GOT3 (cell line): ENCODE results near the gene SLC13A5.
"Not testable (repeated sequence)": the region's sequence is repeated elsewhere in the genome, so short reads cannot be mapped to it uniquely, and the experiment has no call there.

ENCODE experiments used
- DNase-seq: peaks from one replicate; lab custom pipeline; 2025; ENCODE audit warnings: mixed read lengths; lab: John Stamatoyannopoulos, UW

Gene SLC13A5

DNA sequence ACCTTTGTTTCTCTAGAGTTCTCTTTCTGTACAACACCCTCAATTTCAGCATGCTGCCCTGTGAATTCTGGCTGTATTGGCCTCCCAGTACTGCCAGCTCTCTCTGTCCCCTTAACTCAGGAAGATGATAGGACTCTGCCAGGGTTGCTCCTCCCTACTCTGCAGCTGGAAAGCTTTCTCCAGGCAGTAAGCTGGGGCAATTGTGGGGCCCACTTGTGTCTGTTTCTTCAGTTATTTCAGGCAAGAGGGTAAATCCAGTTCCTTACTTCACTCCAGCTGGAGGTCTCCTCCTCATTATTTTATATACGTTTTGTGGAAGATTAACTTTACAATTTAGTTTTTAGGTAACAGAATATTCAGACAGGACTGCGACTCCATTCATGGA, 51.7 kb downstream of the SLC13A5 start:
- no peak for DNase-seq

- DNase-seq = no peak
Observed at GRCh38 chr17:6660805-6661463, 52.2 kb downstream of the SLC13A5 start.

GRCh38 chr17:6660101-6660500, 53.1 kb downstream of the SLC13A5 start:
- DNase-seq = no peak

GRCh38 chr17:6658411-6658810, 54.8 kb downstream of the SLC13A5 start:
- DNase-seq = not testable (repeated sequence)

DNA sequence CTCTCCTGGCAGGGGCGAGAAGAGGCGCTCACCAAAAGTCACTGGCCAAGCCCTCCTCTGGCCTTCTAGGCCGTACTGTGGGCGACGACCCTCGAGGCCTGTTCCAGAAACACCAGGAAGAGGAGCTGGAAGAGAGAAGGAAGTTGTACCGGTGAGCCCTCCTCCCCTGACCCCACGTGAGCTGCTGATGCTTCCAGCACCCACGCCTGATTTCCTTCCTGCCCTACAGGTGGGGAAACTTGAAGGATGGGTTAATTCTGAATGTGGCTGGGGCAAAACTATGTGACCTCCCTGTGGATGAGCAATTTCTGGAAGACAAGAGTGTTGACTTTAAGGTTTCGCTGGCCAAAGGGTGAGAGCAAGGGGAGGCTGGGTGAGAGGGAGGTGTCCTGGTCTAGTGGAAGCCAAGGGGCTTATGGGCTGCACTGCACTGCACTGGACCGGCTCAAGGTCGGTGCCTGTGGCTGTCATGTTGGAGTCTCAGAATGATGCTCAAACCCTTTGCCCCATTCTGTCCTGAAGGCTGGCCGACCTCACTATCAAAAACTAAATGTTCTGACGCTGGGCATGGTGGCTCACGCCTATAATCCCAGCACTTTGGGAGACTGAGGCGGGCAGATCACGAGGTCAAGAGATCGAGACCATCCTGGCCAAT, 55.4 kb downstream of the SLC13A5 start:
- no peak for DNase-seq

GRCh38 chr17:6656797-6657632, 56.2 kb downstream of the SLC13A5 start:
- not testable (repeated sequence) for DNase-seq

DNA sequence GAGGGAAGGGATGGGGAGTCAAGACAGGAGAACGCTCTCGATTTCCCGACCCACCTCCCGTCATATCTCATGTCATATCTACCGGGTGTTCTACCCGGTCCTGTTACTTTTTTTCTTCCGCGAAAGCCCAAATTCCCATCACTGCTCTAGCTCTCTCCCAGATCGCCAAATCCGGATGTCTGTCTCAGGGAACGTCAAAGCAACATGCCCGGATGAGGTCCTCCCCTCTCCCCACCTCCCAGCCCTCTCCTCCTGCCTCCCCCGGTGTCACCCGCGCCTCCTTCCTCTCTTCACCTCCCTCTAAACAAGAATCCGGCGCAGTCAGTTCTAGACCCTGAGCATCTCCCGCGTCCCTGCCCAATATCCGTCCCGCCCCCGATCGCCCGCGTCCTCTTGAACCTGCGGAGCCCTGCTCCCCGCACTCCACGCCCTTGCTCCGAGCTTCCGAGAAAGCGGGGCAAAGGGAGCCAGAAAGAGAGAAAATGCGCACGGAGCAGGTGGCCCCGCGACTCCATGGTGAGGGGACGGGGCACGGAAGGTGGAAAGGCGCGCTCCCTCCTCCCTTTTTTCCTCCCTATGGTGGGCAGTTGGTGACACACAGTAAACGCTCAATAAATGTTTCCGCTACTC, 57.3 kb downstream of the SLC13A5 start:
- DNase-seq = not testable (repeated sequence)

DNA sequence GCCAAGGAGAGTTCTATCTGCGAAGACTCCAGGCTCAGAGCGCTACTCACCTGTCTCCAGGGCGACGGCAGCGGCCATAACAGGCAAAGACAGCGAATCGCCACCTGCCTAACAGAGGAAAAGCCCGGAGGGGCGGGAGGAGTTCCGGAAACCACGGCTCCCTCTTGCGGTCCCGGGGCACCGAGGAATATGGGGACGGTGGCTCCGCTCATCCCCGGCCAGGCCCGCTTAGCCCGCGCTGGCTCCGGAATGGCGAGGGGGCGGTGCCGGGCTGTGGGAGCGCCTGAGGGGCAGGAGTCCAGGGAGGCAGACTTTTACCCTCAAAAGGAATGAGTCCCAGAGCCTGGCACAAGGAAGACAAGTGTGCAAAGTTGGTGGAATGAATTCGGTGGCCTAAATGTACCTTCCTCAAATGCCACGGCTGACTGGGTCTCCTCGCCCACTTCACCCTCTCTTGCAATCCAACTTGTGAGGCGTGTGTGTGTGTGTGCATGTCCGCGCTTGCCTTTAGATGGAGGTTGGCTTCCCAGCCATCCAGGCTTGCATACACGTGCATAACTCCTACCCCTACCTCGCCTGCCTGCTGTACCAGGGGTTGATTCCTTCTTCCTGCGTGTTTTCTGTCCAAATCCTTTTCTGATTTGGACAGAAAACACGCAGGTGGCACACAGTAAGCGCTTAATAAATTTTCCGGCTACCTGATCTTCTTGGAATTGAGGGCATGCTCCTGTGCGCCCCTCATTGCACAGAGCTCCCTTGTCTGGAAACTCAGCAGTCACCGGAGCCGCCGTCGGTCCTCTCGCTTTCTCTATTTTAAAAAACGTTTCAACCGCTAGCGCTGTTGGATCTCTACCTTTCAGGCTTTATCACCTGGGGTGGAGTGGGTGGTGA, 58.1 kb downstream of the SLC13A5 start:
- no peak for DNase-seq

GRCh38 chr17:6651919-6652452, 61.2 kb downstream of the SLC13A5 start:
- no peak for DNase-seq

GRCh38 chr17:6651354-6651918, 61.7 kb downstream of the SLC13A5 start, which contains the start of the genes C17orf100 and MED31:
C17orf100 (plus strand) TSS chr17:6651762; CDS start chr17:6651914, 152 bp downstream.
MED31 (minus strand) TSS chr17:6651605; CDS start chr17:6651528, 77 bp downstream.
- DNase-seq = peak; percentile 86

DNA sequence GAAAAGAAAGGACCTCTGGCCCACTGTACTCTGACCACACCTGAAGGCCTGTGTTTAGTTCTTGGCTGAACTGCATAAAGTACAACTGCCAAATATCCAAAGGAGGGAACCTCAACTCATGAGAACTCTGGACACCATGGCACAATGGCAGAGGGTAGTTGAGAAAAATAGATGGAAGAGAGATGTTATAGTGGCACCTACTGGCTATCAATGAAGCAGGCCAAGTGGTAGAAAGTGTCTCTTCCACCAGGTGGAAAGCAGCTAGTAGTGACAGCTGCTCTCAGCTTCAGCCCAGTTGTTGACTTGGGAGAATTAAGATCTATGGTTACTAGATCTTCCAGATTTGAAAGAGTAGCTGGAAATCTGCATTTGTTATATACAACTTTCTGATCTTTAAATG, 65.0 kb downstream of the SLC13A5 start:
- DNase-seq = no peak

- DNase-seq = no peak
Observed at GRCh38 chr17:6643451-6644125, 69.6 kb downstream of the SLC13A5 start.

DNA sequence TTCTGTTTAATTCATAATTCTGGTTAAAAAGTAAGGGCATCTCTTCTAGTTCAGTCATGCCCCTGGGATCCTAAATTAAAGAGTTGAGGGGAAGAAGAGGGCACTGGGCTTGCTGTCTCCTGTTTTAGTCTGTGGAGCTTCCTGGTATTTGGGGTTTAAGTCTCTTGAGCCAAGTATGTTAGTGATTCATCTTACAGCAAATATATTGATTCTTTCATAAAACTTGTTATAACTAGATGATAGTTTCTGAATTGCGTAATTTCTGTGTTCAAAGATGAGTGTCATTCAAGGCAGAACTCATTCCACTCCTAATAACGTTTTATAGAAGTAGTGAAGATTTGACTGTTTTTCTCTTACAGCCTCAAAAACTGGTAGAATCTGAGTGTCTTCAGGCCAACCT, 70.6 kb downstream of the SLC13A5 start:
- no peak for DNase-seq

- no peak for DNase-seq
Observed at GRCh38 chr17:6641247-6641863, 71.8 kb downstream of the SLC13A5 start.

- peak; percentile 81 for DNase-seq
Observed at GRCh38 chr17:6640536-6641246, 72.5 kb downstream of the SLC13A5 start, which contains the start of the genes KIAA0753 and TXNDC17. KIAA0753 (minus strand) TSS chr17:6640711; CDS start chr17:6635103, 5,608 bp downstream. TXNDC17 (plus strand) TSS chr17:6641060; CDS start chr17:6641083, 23 bp downstream.

GRCh38 chr17:6639586-6640535, 73.3 kb downstream of the SLC13A5 start:
- DNase-seq = peak; percentile 33

DNA sequence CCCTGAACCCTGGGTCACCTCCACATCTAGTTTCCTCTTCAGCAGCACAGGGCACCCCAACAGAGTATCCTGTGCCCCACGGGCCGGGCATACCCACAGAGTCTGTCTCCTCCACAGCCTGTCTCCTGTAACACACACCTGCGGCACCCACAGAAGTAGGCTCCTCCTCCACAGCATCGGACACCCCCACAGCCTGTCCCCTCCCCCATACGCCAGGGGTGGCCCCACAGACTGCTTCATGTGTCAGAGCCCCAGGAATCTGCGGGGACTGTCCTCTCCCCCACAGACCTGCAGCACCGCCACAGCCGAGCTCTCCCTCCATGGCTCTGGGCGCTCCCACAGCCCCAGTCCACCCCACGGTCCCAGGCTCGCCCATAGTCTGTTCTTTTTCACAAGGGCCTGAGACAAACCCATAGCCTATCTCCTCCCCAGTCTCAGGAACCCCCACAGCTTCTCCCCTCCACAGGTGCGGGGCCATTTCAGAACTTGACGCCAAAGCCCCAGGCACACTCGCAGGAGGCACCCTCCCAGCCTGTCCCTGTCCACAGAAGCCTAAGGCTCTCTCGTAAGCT, 74.1 kb downstream of the SLC13A5 start:
- DNase-seq = no peak
